Naive thymus-derived CD4-positive, alpha-beta T cell (primary cell): ENCODE measurements around the gene CA10. TPM values are rescaled to one million over a fixed set of nuclear protein-coding genes. Genes with fewer than 3 reads are reported as not detected.

ENCODE experiments used
- ATAC-seq: fragments of 150-1000 bp; cut with Tn5 transposase; 2 replicates; pipeline ENCODE4 v1.10.0; 2021; ENCODE audit warnings: mild to moderate bottlenecking, moderate library complexity
- CTCF ChIA-PET: fragments of 350-600 bp; sonication (Branson Sonifier 250); formaldehyde crosslinking; loops from one replicate; lab custom pipeline; 2021; ENCODE audit warnings: antibody characterized with exemption; lab: Charles Lee
- POLR2A ChIA-PET: fragments of 350-600 bp; sonication (Branson Sonifier 250); formaldehyde crosslinking; loops from one replicate; lab custom pipeline; 2021; ENCODE audit warnings: antibody characterized with exemption, inconsistent platforms; lab: Charles Lee
- DNase-seq, 9 donors: peaks; one replicate each; pipeline versions ENCODE4 v3.0.0 to v3.0.0-alpha.2; 2020 to 2022; ENCODE audit warnings: mixed read lengths in 1 of 9
- H3K27ac ChIP-seq: one replicate; pipeline ENCODE4 v1.7.0; 2013; ENCODE audit warnings: mild to moderate bottlenecking, low read depth, low read length, moderate library complexity
- H3K27me3 ChIP-seq, 2 donors: one replicate each; pipeline ENCODE4 v1.7.0; 2013; ENCODE audit warnings: low read length in 2 of 2, mild to moderate bottlenecking in 2 of 2, moderate library complexity in 2 of 2; ENCODE audit not compliant: control insufficient read depth in 2 of 2, insufficient read depth in 2 of 2
- H3K36me3 ChIP-seq, 3 experiments: 1 replicate in 2 of 3; 2 replicates in 1 of 3; pipeline ENCODE4 v1.7.0; 2013; ENCODE audit warnings: low read length in 3 of 3, mild to moderate bottlenecking in 3 of 3, moderate library complexity in 1 of 3; ENCODE audit not compliant: insufficient read depth in 3 of 3, control insufficient read depth in 2 of 3
- H3K4me1 ChIP-seq, 2 donors: one replicate each; pipeline ENCODE4 v1.7.0; 2013; ENCODE audit warnings: low read length in 2 of 2, mild to moderate bottlenecking in 2 of 2, moderate library complexity in 1 of 2; ENCODE audit not compliant: control insufficient read depth in 2 of 2, insufficient read depth in 2 of 2
- H3K4me3 ChIP-seq: 2 replicates; pipeline ENCODE4 v1.7.0; 2013; ENCODE audit warnings: mild to moderate bottlenecking, low read length
- H3K9me3 ChIP-seq, 3 experiments: 1 replicate in 2 of 3; 2 replicates in 1 of 3; pipeline ENCODE4 v1.7.0; 2013; ENCODE audit warnings: low read length in 3 of 3; ENCODE audit not compliant: control insufficient read depth in 2 of 3
- H3K27ac Mint-ChIP-seq, 9 donors: one replicate each; pipeline ENCODE4 v1.8.0; 2020 to 2022; ENCODE audit warnings: mixed read lengths in 9 of 9, mild to moderate bottlenecking in 8 of 9, moderate library complexity in 5 of 9, inconsistent platforms in 2 of 9
- H3K27me3 Mint-ChIP-seq, 5 donors: one replicate each; pipeline ENCODE4 v1.8.0; 2021 to 2022; ENCODE audit warnings: mixed read lengths in 5 of 5, mild to moderate bottlenecking in 1 of 5
- H3K36me3 Mint-ChIP-seq, 5 donors: one replicate each; pipeline ENCODE4 v1.8.0; 2020 to 2022; ENCODE audit warnings: mixed read lengths in 5 of 5, mild to moderate bottlenecking in 3 of 5, inconsistent platforms in 1 of 5
- H3K4me1 Mint-ChIP-seq, 7 donors: one replicate each; pipeline ENCODE4 v1.8.0; 2020 to 2022; ENCODE audit warnings: mixed read lengths in 7 of 7, mild to moderate bottlenecking in 3 of 7, inconsistent platforms in 1 of 7
- H3K4me3 Mint-ChIP-seq, 10 donors: one replicate each; pipeline ENCODE4 v1.8.0; 2020 to 2022; ENCODE audit warnings: mild to moderate bottlenecking in 10 of 10, mixed read lengths in 10 of 10, moderate library complexity in 6 of 10, inconsistent platforms in 2 of 10
- H3K9me3 Mint-ChIP-seq, 11 donors: one replicate each; pipeline ENCODE4 v1.8.0; 2020 to 2022; ENCODE audit warnings: mixed read lengths in 11 of 11, mild to moderate bottlenecking in 4 of 11, inconsistent platforms in 1 of 11, moderate library complexity in 1 of 11
- intact Hi-C, 2 donors: fragments of 100-400 bp; cut with micrococcal nuclease; formaldehyde crosslinking; loops; one replicate each; pipeline ENCODE4 v1.15.1; 2023
- polyA plus RNA-seq, 2 donors: library from polyadenylated mRNA; unstranded; fragments of 300-500 nt; fragmentation: Illumina TruSeq; gene quantifications; one replicate each; pipeline ENCODE4 v1.2.3, GENCODE V29; 2021
- total RNA-seq, 6 experiments: library from RNA in 5 of 6; stranded (reverse) in 5 of 6; gene quantifications; 1 replicate in 5 of 6; 2 replicates in 1 of 6; pipeline ENCODE4 v1.2.3 and lab custom pipeline; 2021 to 2026

CA10 gene
- total and polyA plus RNA-seq, 7 experiments from 2014 or later: not detected

DNA sequence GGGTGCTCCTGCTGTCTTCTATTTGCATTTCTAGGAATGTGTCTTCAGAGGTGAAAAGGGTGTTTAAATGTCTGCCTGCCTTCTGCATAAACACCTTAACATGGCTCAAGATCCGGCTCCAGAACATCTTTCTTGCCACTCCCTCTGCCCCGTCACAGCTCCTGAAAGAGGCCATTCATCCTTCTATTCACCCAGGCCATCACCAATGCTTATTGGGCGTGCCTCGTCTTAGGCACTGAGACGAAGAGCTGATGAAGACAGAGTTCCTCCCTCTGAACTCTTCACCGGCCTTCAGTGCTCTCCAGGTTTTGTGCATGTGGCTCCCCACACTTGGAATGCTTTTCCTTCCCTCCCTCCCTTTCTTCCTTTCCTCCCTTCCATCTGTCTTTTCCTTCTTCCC lies 511.4 kb downstream of the CA10 start:
- no peak for ATAC-seq
- Histone ChIP-seq H3K9me3 (no peaks in the 10 kb centered on the region), H3K27me3 (no peaks in the 10 kb centered on the region), H3K27ac (no peak overlapping the region), H3K36me3 (no peaks in the 10 kb centered on the region), H3K4me1 (no peaks in the 10 kb centered on the region), H3K4me3 (no peak overlapping the region)
- DNase-seq: no peak
- ChIA-PET POLR2A (no interaction called here), CTCF (no interaction called here)
- peaks cover 0 to 40% (median 25%) of the 10 kb centered on the region in 5 donors for H3K27me3 Mint-ChIP-seq
- H3K9me3 Mint-ChIP-seq: no peaks in the 10 kb centered on the region
- no peak overlapping the region for H3K27ac Mint-ChIP-seq
- H3K4me1 Mint-ChIP-seq: no peaks in the 10 kb centered on the region
- no peak overlapping the region for H3K4me3 Mint-ChIP-seq
- no peaks in the 10 kb centered on the region for H3K36me3 Mint-ChIP-seq
- intact Hi-C loops: no loop called here

DNA sequence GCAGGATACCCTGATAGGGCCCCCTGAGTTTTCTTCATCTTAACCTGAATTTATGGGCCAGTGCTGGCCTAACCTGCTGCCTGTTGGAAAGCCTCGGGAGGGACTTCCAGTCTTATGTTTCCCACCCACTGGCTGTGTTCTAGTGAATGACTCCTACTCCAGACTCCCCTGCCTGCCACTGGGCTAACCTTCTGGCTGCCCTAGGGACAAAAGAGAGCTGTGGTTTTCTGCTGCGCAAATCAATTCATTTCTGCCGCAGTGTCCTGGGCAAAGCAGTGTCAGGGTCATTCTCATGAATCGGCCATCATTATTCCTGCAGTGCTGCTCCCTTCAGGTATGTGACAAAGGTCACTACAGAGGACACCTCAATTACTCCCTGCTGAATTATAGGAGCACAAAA lies 512.0 kb downstream of the CA10 start:
- H3K27ac ChIP-seq: no peak overlapping the region
- H3K27me3 Mint-ChIP-seq: peaks cover 0 to 40% (median 25%) of the 10 kb centered on the region in 5 donors
- no peaks in the 10 kb centered on the region for H3K4me1 ChIP-seq
- no peaks in the 10 kb centered on the region for H3K9me3 Mint-ChIP-seq
- no peak overlapping the region for H3K27ac Mint-ChIP-seq
- H3K36me3 Mint-ChIP-seq: no peaks in the 10 kb centered on the region
- H3K4me1 Mint-ChIP-seq: no peaks in the 10 kb centered on the region
- DNase-seq (no peak), ATAC-seq (no peak)
- intact Hi-C loops: no loop called here
- ChIA-PET POLR2A (no interaction called here), CTCF (no interaction called here)
- H3K9me3 ChIP-seq: no peaks in the 10 kb centered on the region
- no peaks in the 10 kb centered on the region for H3K36me3 ChIP-seq
- H3K4me3 ChIP-seq: no peak overlapping the region
- no peaks in the 10 kb centered on the region for H3K27me3 ChIP-seq
- no peak overlapping the region for H3K4me3 Mint-ChIP-seq

DNA sequence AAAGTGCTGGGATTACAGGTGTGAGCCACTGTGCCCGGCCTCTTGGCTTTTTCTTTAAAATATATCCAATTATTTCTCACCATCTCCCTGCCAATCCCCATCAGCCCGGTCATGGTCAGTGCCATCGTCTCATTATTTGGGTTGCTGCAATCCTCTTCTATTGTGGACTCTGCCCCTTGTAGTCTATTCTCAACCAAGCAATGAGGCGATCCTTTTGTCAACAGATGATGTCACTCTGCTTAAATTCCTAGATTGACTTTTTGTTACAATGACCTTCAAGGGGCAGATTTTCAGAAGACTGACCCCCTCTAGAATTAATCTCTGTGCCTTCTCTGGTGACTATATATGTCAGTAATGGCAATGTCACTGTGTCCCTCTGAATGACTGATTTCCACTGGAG lies 513.5 kb downstream of the CA10 start:
- Mint-ChIP-seq H3K9me3 (no peaks in the 10 kb centered on the region), H3K4me1 (no peaks in the 10 kb centered on the region), H3K27ac (no peak overlapping the region), H3K27me3 (peaks cover 2 to 36% (median 25%) of the 10 kb centered on the region in 5 donors), H3K36me3 (no peaks in the 10 kb centered on the region), H3K4me3 (no peak overlapping the region)
- DNase-seq (no peak), ATAC-seq (no peak)
- Histone ChIP-seq H3K4me3 (no peak overlapping the region), H3K27me3 (no peaks in the 10 kb centered on the region), H3K4me1 (no peaks in the 10 kb centered on the region), H3K9me3 (no peaks in the 10 kb centered on the region), H3K27ac (no peak overlapping the region), H3K36me3 (no peaks in the 10 kb centered on the region)
- intact Hi-C loops: no loop called here
- CTCF ChIA-PET: no interaction called here
- POLR2A ChIA-PET: no interaction called here

DNA sequence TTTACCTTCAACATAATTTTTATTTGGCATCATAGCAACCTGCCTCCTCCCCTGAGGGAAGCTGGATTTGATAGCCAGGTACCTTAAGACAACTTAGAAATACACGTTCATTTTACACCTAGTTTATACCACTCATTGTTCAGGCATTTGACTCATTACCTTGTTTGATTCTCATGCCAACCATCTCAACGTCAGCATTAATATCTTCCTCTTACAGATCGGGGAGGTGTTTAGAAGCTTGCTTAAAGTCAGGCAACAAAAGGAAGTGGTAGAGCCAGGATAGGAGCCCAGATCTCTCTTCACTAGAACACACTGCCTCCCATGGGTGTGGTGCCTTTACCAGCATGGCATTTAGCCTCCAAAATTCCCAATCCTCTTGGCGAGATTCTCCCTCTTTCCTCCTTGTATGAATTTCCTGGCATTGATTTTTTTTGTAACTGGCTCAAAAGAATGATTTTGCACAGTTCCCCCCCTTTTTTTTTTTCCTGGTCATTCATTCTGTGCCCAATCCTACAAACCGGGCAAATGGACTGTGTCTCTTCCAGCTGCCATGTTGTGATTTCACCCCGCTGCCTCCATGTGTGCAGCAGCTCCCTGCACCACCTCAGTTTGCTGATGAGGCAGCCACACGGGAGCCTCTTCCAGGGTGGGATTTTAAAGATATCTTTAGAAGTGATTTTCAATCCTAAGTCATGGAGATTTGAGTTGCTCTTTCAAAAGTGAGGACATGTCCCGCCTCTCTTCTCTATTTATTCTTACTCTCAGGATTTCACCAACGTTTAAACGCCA lies 514.6 kb downstream of the CA10 start:
- ChIA-PET CTCF (no interaction called here), POLR2A (no interaction called here)
- Histone ChIP-seq H3K27me3 (no peaks in the 10 kb centered on the region), H3K4me1 (no peaks in the 10 kb centered on the region), H3K9me3 (no peaks in the 10 kb centered on the region), H3K36me3 (no peaks in the 10 kb centered on the region), H3K27ac (no peak overlapping the region), H3K4me3 (no peak overlapping the region)
- Mint-ChIP-seq H3K9me3 (no peaks in the 10 kb centered on the region), H3K27ac (no peak overlapping the region), H3K36me3 (no peaks in the 10 kb centered on the region), H3K4me3 (no peak overlapping the region), H3K4me1 (no peaks in the 10 kb centered on the region), H3K27me3 (peaks cover 2 to 29% (median 25%) of the 10 kb centered on the region in 5 donors)
- intact Hi-C loops: no loop called here
- DNase-seq: no peak
- no peak for ATAC-seq

DNA sequence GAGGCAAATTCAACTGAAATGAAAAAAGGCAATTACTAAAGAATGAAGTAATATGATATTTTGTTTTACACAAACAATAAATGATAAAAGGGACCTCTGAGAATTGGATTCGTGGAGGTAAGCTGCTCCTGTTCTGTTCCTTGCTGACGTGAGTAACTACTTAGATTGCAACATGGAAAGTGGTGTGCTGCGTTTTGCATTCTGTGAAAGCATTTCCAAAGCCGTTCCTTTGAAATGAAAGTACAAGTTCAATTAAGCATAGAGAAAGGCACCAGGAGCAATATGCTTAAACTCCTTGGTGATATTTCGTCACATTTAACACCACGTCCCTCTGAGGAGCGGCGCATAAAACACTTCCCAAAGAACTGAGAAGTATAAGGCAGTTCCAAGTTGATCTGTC lies 516.5 kb downstream of the CA10 start:
- POLR2A ChIA-PET: interaction anchor here (0.6 kb wide), 1 partner anchor 500 kb away, joined by 3 read pairs; no protein-coding TSS in a partner anchor
- DNase-seq (no peak), ATAC-seq (no peak)
- Mint-ChIP-seq H3K27me3 (peaks cover 4 to 26% (median 18%) of the 10 kb centered on the region in 5 donors), H3K4me1 (no peaks in the 10 kb centered on the region), H3K4me3 (no peak overlapping the region), H3K36me3 (no peaks in the 10 kb centered on the region), H3K27ac (no peak overlapping the region), H3K9me3 (no peaks in the 10 kb centered on the region)
- no peaks in the 10 kb centered on the region for H3K36me3 ChIP-seq
- H3K9me3 ChIP-seq: no peaks in the 10 kb centered on the region
- CTCF ChIA-PET: interaction anchor here (0.6 to 3.5 kb wide), 4 partner anchors 11 to 271 kb away, joined by 3 to 19 read pairs (median 6); no protein-coding TSS in a partner anchor
- no peaks in the 10 kb centered on the region for H3K27me3 ChIP-seq
- no peaks in the 10 kb centered on the region for H3K4me1 ChIP-seq
- H3K27ac ChIP-seq: no peak overlapping the region
- H3K4me3 ChIP-seq: no peak overlapping the region
- intact Hi-C loops: no loop called here

DNA sequence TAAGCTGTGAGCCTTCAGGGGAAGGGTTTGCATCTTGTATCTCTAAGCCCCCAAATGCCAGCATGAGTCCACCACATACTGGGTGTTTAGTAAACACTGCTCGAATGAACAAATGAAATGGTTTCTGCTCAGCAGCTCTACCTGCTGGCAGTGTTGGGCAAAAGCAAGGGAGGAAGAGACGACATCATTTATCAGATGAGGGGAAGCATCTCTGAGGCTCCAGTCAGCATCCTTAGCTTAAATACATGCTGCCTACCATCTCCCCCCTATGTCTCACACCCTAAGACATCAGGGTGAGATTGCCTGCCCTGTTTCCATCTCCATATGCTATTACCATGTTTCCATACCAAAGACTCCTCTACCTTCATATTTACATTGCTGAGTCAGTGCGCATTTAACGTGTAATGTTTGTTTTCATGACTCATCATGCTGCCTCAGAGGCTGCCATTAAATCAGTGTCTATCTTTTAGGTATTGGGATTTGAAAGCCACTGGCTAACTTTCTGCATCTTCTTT lies 518.3 kb downstream of the CA10 start:
- no peak overlapping the region for H3K27ac Mint-ChIP-seq
- H3K4me3 ChIP-seq: no peak overlapping the region
- no peak overlapping the region for H3K27ac ChIP-seq
- CTCF ChIA-PET: interaction anchor here (0.7 to 3.5 kb wide), 3 partner anchors 104 to 341 kb away, joined by 3 to 19 read pairs (median 3); no protein-coding TSS in a partner anchor
- DNase-seq: peak in 5 of 9 donors; percentile 5 to 19 (median 9)
- H3K36me3 Mint-ChIP-seq: no peaks in the 10 kb centered on the region
- H3K36me3 ChIP-seq: no peaks in the 10 kb centered on the region
- no peaks in the 10 kb centered on the region for H3K4me1 ChIP-seq
- intact Hi-C loops: loop anchor here in 1 of 2 donors (2.0 kb wide), 1 partner anchor 341 kb away; no protein-coding TSS in a partner anchor
- H3K27me3 Mint-ChIP-seq: peaks cover 4 to 18% (median 15%) of the 10 kb centered on the region in 5 donors
- no peaks in the 10 kb centered on the region for H3K9me3 ChIP-seq
- no peaks in the 10 kb centered on the region for H3K4me1 Mint-ChIP-seq
- POLR2A ChIA-PET: no interaction called here
- ATAC-seq: no peak
- no peak overlapping the region for H3K4me3 Mint-ChIP-seq
- no peaks in the 10 kb centered on the region for H3K9me3 Mint-ChIP-seq
- H3K27me3 ChIP-seq: no peaks in the 10 kb centered on the region
